HepG2 (cell line): ENCODE data around the gene ANO2. TPM values are rescaled to one million over a fixed set of nuclear protein-coding genes. Genes with fewer than 3 reads are reported as not detected.

Experiments
- ATAC-seq: fragments of 200-7000 bp; cut with Tn5 transposase; 3 replicates; pipeline ENCODE4 v1.9.1; 2020; ENCODE audit warnings: mild to moderate bottlenecking, moderate library complexity
- BruUV-seq: library from RNA; stranded (reverse); fragments of 400-500 nt; replicated peaks from 2 replicates; lab custom pipeline; 2021; lab: Mats Ljungman, UMichigan
- CTCF ChIA-PET: fragments of 300-600 bp; formaldehyde crosslinking; extraction: SDS; loops from one replicate; lab custom pipeline; 2021; ENCODE audit warnings: low total read pairs, inconsistent platforms, low intra/inter-chr PET ratio; lab: Yijun Ruan, JAX
- POLR2A ChIA-PET: fragments of 350-600 bp; sonication (Branson Sonifier 250); formaldehyde crosslinking; loops from one replicate; lab custom pipeline; 2020; ENCODE audit warnings: antibody characterized with exemption, inconsistent platforms; lab: Yijun Ruan, JAX
- DNase-seq: peaks from one replicate; pipeline ENCODE4 v3.0.0-alpha.2; 2015; ENCODE audit warnings: low spot score
- FAIRE-seq: peaks from 3 replicates; lab custom pipeline; 2011; peaks lifted over from hg19 to GRCh38; lab: Jason Lieb, UNC
- H2AFZ ChIP-seq: one replicate; pipeline ENCODE4 v1.6.1; 2011; ENCODE audit warnings: low read length, inconsistent platforms
- H3K27ac ChIP-seq: fragments of 300-600 bp; 3 replicates; pipeline ENCODE4 v1.8.0; 2011; ENCODE audit warnings: mixed run types, mild to moderate bottlenecking, mixed read lengths, low read length, inconsistent platforms; ENCODE audit not compliant: insufficient read depth; ENCODE audit errors: extremely low read length
- H3K27me3 ChIP-seq, 2 experiments: fragments of 200-600 bp in 1 of 2; 2 replicates in 1 of 2; 3 replicates in 1 of 2; pipeline versions ENCODE4 v1.6.0 to v1.8.0; 2011; ENCODE audit warnings: low read length in 2 of 2, mild to moderate bottlenecking in 2 of 2, moderate library complexity in 2 of 2, inconsistent platforms in 1 of 2; ENCODE audit not compliant: insufficient read depth in 2 of 2, control insufficient read depth in 1 of 2
- H3K36me3 ChIP-seq, 2 experiments: fragments of 200-600 bp in 1 of 2; replicated peaks in 1 of 2; 2 replicates in 1 of 2; 3 replicates in 1 of 2; pipeline versions ENCODE4 v1.5.1 to v1.8.0; 2011; ENCODE audit warnings: low read length in 2 of 2, inconsistent platforms in 1 of 2; ENCODE audit not compliant: insufficient read depth in 2 of 2, control insufficient read depth in 1 of 2
- H3K4me1 ChIP-seq: 2 replicates; pipeline ENCODE4 v1.5.1; 2012; ENCODE audit warnings: low read length, inconsistent platforms; ENCODE audit not compliant: insufficient read depth
- H3K4me2 ChIP-seq: 2 replicates; pipeline ENCODE4 v1.6.0; 2011; ENCODE audit warnings: low read depth, low read length, inconsistent platforms
- H3K4me3 ChIP-seq, 3 experiments: fragments of 200-600 bp in 1 of 3; sonication (generic), shearing (Covaris generic) in 1 of 3; replicated peaks in 1 of 3; 2 replicates each; pipeline ENCODE4 v1.5.1; 2011 to 2016; ENCODE audit warnings: low read length in 3 of 3, inconsistent platforms in 2 of 3, low read depth in 2 of 3, mild to moderate bottlenecking in 2 of 3, control low read depth in 1 of 3, mixed read lengths in 1 of 3; ENCODE audit not compliant: insufficient read depth in 1 of 3
- H3K79me2 ChIP-seq: one replicate; pipeline ENCODE4 v1.6.1; 2011; ENCODE audit warnings: low read length, inconsistent platforms; ENCODE audit not compliant: insufficient read depth
- H3K9ac ChIP-seq: 2 replicates; pipeline ENCODE4 v1.6.0; 2011; ENCODE audit warnings: mild to moderate bottlenecking, low read depth, low read length, inconsistent platforms; ENCODE audit not compliant: insufficient read depth
- H3K9me3 ChIP-seq: 2 replicates; pipeline ENCODE4 v1.5.1; 2012; ENCODE audit warnings: mild to moderate bottlenecking, low read length
- H4K20me1 ChIP-seq: 2 replicates; pipeline ENCODE4 v1.6.0; 2011; ENCODE audit warnings: inconsistent platforms, mild to moderate bottlenecking, low read length, moderate library complexity; ENCODE audit not compliant: insufficient read depth
- EHMT2 ChIP-seq: fragments of 200-600 bp; sonication (generic); IDR thresholded peaks from 2 replicates; pipeline ENCODE4 v1.7.0; 2017; ENCODE audit warnings: antibody characterized with exemption, low read depth, low read length, borderline replicate concordance
- GATAD2A ChIP-seq: IDR thresholded peaks from 2 replicates; pipeline ENCODE4 v1.6.1; 2016
- KMT2A ChIP-seq: sonication (generic); formaldehyde crosslinking; IDR thresholded peaks from 2 replicates; pipeline ENCODE4 v1.4.0; 2020; ENCODE audit warnings: missing genetic modification reagents
- MTA1 ChIP-seq: sonication (generic); formaldehyde crosslinking; IDR thresholded peaks from 2 replicates; pipeline ENCODE4 v1.4.0; 2020; ENCODE audit warnings: missing genetic modification reagents, mild to moderate bottlenecking, borderline replicate concordance
- SETDB1 ChIP-seq: sonication (generic); formaldehyde crosslinking; IDR thresholded peaks from 2 replicates; pipeline ENCODE4 v1.5.1; 2020; ENCODE audit warnings: missing genetic modification reagents, mild to moderate bottlenecking, borderline replicate concordance
- ZFP36 ChIP-seq: fragments of 150-350 bp; IDR thresholded peaks from 2 replicates; pipeline ENCODE4 v1.6.1; 2018; ENCODE audit warnings: borderline replicate concordance, low read length, low read depth; ENCODE audit not compliant: partially characterized antibody
- ZNF430 ChIP-seq: sonication (generic); formaldehyde crosslinking; IDR thresholded peaks from 2 replicates; pipeline ENCODE4 v1.9.0; 2021; ENCODE audit warnings: mild to moderate bottlenecking, missing genetic modification reagents
- ZNF781 ChIP-seq: sonication (generic); formaldehyde crosslinking; IDR thresholded peaks from 2 replicates; pipeline ENCODE4 v1.5.1; 2020; ENCODE audit warnings: borderline replicate concordance, mild to moderate bottlenecking, missing genetic modification reagents; ENCODE audit errors: not compliant biosample characterization
- ZNF878 ChIP-seq: sonication (generic); formaldehyde crosslinking; IDR thresholded peaks from 2 replicates; pipeline ENCODE4 v1.8.1; 2023; ENCODE audit warnings: mild to moderate bottlenecking, missing genetic modification reagents, moderate library complexity
- WGBS: methylation state at CpG from one replicate; pipeline ENCODE4 v1.1.6; 2017; ENCODE audit warnings: low lambda C conversion rate; 5-methylcytosine and 5-hydroxymethylcytosine counted together
- in situ Hi-C: cut with HindIII; loops from 2 replicates; pipeline ENCODE4 v1.10.0; 2017; ENCODE audit warnings: low pct_unique_long_range_greater_than_20kb; ENCODE audit not compliant: extremely low pct_ligation_motif_present
- intact Hi-C: fragments of 100-400 bp; cut with micrococcal nuclease; formaldehyde crosslinking; loops from one replicate; pipeline ENCODE4 v1.10.0; 2022; ENCODE audit not compliant: unreplicated experiment
- polyA plus RNA-seq, 8 experiments: library from polyadenylated mRNA; depleted of rRNA in 3 of 8; stranded (reverse) in 7 of 8; unstranded in 1 of 8; fragments of >200 nt; fragmentation: Illumina TruSeq in 4 of 8; extraction: Trizol in 4 of 8; gene quantifications; 2 replicates each; pipeline versions ENCODE4 v1.2.1 to v1.2.3, GENCODE V29; 2011 to 2016; ENCODE audit warnings: low read depth in 4 of 8, missing spikeins in 1 of 8, mixed read lengths in 1 of 8; ENCODE audit not compliant: insufficient read depth in 1 of 8
- total RNA-seq, 5 experiments: library from RNA; depleted of rRNA; stranded (reverse); fragments of >200 nt; fragmentation: Illumina TruSeq; extraction: Trizol; gene quantifications; 2 replicates each; pipeline ENCODE4 v1.2.3, GENCODE V29; 2016; ENCODE audit warnings: low read depth in 1 of 5
- TF ChIP-seq, protein P1 (sequence below), 2 experiments: sonication (generic) in 1 of 2; formaldehyde crosslinking in 1 of 2; IDR thresholded peaks; 2 replicates each; pipeline versions ENCODE4 v1.4.0 to v1.6.1; 2016 to 2020; ENCODE audit warnings: borderline replicate concordance in 1 of 2, low read depth in 1 of 2, mild to moderate bottlenecking in 1 of 2, missing genetic modification reagents in 1 of 2
- TF ChIP-seq, protein P2 (sequence below): sonication (generic); formaldehyde crosslinking; IDR thresholded peaks from 2 replicates; pipeline ENCODE4 v1.9.0; 2021; ENCODE audit warnings: mild to moderate bottlenecking, missing genetic modification reagents

ANO2 gene
- total and polyA plus RNA-seq, 2 of the 13 experiments (the other 11 are each of a cell fraction or from before 2014, with no cell fraction given) = 0.18 TPM; not detected in 1

- H3K79me2 ChIP-seq = no peaks in the 10 kb centered on the region
- no TSS peak for BruUV-seq
- H3K27ac ChIP-seq = no peak overlapping the region
- FAIRE-seq (no peak), DNase-seq (no peak), ATAC-seq (no peak)
- in situ Hi-C loops (no loop called here), intact Hi-C loops (no loop called here)
- H3K4me2 ChIP-seq = no peak overlapping the region
- H3K9ac ChIP-seq = no peak overlapping the region
- no peak overlapping the region for H3K4me3 ChIP-seq
- 14% methylated on average over 4 of the region's 4 CpGs for WGBS
- H3K36me3 ChIP-seq = no peaks in the 10 kb centered on the region
- no peak overlapping the region for H2AFZ ChIP-seq
- H3K27me3 ChIP-seq = 0 out of 5 replicates have a peak, but pooled peaks cover 0 to 3% of the 10 kb centered on the region in 2 experiments
- H3K4me1 ChIP-seq = no peaks in the 10 kb centered on the region
- ChIA-PET CTCF (no interaction called here), POLR2A (no interaction called here)
- H4K20me1 ChIP-seq = no peaks in the 10 kb centered on the region
- H3K9me3 ChIP-seq = no peaks in the 10 kb centered on the region
- TF ChIP-seq, protein P1, sequence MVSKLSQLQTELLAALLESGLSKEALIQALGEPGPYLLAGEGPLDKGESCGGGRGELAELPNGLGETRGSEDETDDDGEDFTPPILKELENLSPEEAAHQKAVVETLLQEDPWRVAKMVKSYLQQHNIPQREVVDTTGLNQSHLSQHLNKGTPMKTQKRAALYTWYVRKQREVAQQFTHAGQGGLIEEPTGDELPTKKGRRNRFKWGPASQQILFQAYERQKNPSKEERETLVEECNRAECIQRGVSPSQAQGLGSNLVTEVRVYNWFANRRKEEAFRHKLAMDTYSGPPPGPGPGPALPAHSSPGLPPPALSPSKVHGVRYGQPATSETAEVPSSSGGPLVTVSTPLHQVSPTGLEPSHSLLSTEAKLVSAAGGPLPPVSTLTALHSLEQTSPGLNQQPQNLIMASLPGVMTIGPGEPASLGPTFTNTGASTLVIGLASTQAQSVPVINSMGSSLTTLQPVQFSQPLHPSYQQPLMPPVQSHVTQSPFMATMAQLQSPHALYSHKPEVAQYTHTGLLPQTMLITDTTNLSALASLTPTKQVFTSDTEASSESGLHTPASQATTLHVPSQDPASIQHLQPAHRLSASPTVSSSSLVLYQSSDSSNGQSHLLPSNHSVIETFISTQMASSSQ (IDR thresholded peaks at IDR 0.05; ENCODE audit: low read depth) = no peak
- TF ChIP-seq, protein P1 (CRISPR knock-in tag; IDR thresholded peaks at IDR 0.05; ENCODE audit: borderline replicate concordance) = no peak
- TF ChIP-seq ZFP36 (no peak), ZNF781 (CRISPR knock-in tag) (no peak), ZNF430 (CRISPR knock-in tag) (no peak), GATAD2A (no peak), SETDB1 (CRISPR knock-in tag) (no peak), ZNF878 (CRISPR knock-in tag) (no peak), MTA1 (no peak), EHMT2 (no peak), KMT2A (CRISPR knock-in tag) (no peak)
- TF ChIP-seq, protein P2, sequence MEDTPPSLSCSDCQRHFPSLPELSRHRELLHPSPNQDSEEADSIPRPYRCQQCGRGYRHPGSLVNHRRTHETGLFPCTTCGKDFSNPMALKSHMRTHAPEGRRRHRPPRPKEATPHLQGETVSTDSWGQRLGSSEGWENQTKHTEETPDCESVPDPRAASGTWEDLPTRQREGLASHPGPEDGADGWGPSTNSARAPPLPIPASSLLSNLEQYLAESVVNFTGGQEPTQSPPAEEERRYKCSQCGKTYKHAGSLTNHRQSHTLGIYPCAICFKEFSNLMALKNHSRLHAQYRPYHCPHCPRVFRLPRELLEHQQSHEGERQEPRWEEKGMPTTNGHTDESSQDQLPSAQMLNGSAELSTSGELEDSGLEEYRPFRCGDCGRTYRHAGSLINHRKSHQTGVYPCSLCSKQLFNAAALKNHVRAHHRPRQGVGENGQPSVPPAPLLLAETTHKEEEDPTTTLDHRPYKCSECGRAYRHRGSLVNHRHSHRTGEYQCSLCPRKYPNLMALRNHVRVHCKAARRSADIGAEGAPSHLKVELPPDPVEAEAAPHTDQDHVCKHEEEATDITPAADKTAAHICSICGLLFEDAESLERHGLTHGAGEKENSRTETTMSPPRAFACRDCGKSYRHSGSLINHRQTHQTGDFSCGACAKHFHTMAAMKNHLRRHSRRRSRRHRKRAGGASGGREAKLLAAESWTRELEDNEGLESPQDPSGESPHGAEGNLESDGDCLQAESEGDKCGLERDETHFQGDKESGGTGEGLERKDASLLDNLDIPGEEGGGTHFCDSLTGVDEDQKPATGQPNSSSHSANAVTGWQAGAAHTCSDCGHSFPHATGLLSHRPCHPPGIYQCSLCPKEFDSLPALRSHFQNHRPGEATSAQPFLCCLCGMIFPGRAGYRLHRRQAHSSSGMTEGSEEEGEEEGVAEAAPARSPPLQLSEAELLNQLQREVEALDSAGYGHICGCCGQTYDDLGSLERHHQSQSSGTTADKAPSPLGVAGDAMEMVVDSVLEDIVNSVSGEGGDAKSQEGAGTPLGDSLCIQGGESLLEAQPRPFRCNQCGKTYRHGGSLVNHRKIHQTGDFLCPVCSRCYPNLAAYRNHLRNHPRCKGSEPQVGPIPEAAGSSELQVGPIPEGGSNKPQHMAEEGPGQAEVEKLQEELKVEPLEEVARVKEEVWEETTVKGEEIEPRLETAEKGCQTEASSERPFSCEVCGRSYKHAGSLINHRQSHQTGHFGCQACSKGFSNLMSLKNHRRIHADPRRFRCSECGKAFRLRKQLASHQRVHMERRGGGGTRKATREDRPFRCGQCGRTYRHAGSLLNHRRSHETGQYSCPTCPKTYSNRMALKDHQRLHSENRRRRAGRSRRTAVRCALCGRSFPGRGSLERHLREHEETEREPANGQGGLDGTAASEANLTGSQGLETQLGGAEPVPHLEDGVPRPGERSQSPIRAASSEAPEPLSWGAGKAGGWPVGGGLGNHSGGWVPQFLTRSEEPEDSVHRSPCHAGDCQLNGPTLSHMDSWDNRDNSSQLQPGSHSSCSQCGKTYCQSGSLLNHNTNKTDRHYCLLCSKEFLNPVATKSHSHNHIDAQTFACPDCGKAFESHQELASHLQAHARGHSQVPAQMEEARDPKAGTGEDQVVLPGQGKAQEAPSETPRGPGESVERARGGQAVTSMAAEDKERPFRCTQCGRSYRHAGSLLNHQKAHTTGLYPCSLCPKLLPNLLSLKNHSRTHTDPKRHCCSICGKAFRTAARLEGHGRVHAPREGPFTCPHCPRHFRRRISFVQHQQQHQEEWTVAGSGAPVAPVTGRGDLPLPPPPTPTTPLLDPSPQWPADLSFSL = no peak
Observed at GRCh38 chr12:5525783-5526367, 419.2 kb downstream of the ANO2 start.
